A673 (cell line): ENCODE results near the gene RTEL1. TPM values are rescaled to one million over a fixed set of nuclear protein-coding genes. Genes with fewer than 3 reads are reported as not detected.

Source experiments
- BruUV-seq: library from RNA; stranded (reverse); fragments of 400-500 nt; replicated peaks from 2 replicates; lab custom pipeline; 2021; lab: Mats Ljungman, UMichigan
- CTCF ChIA-PET: fragments of 300-600 bp; sonication (Branson Sonifier 250); formaldehyde crosslinking; loops from one replicate; lab custom pipeline; 2022; ENCODE audit warnings: antibody characterized with exemption; lab: Charles Lee
- POLR2A ChIA-PET: fragments of 300-600 bp; sonication (Branson Sonifier 250); formaldehyde crosslinking; loops from one replicate; lab custom pipeline; 2022; ENCODE audit warnings: antibody characterized with exemption; ENCODE audit not compliant: low non-redundant PET; lab: Charles Lee
- DNase-seq: peaks from one replicate; pipeline ENCODE4 v3.0.0-alpha.2; 2015; ENCODE audit warnings: low spot score
- H3K27ac ChIP-seq: fragments of 200-600 bp; sonication (generic); 2 replicates; pipeline ENCODE4 v1.5.1; 2016; ENCODE audit warnings: mixed run types, low read depth, mild to moderate bottlenecking, mixed read lengths, antibody characterized with exemption, low read length; ENCODE audit not compliant: poor library complexity, severe bottlenecking
- H3K27me3 ChIP-seq: fragments of 200-600 bp; sonication (generic); replicated peaks from 2 replicates; pipeline ENCODE4 v1.6.1; 2017; ENCODE audit warnings: mixed run types, low read depth, mild to moderate bottlenecking, mixed read lengths, antibody characterized with exemption, low read length; ENCODE audit not compliant: insufficient read depth, poor library complexity
- H3K36me3 ChIP-seq: fragments of 200-600 bp; sonication (generic); 2 replicates; pipeline ENCODE4 v1.6.1; 2016; ENCODE audit warnings: mixed run types, mild to moderate bottlenecking, mixed read lengths, antibody characterized with exemption, low read length; ENCODE audit not compliant: insufficient read depth, poor library complexity, severe bottlenecking
- H3K4me1 ChIP-seq: fragments of 200-600 bp; sonication (generic); 2 replicates; pipeline ENCODE4 v1.6.1; 2017; ENCODE audit warnings: mixed run types, mild to moderate bottlenecking, mixed read lengths, antibody characterized with exemption, low read length; ENCODE audit not compliant: insufficient read depth, poor library complexity, severe bottlenecking
- H3K4me3 ChIP-seq: fragments of 200-600 bp; sonication (generic); 2 replicates; pipeline ENCODE4 v1.5.1; 2016; ENCODE audit warnings: low read depth, mixed run types, mild to moderate bottlenecking, mixed read lengths, low read length; ENCODE audit not compliant: poor library complexity, severe bottlenecking
- H3K9me3 ChIP-seq: fragments of 200-600 bp; sonication (generic); 2 replicates; pipeline ENCODE4 v1.6.1; 2016; ENCODE audit warnings: mixed run types, low read depth, mild to moderate bottlenecking, mixed read lengths, antibody characterized with exemption, low read length; ENCODE audit not compliant: poor library complexity, severe bottlenecking
- CTCF ChIP-seq: fragments of 300-800, 200-600 bp; sonication (generic); conservative IDR thresholded peaks from 2 replicates; pipeline ENCODE4 v1.5.1; 2017; ENCODE audit warnings: low read depth, mild to moderate bottlenecking, antibody characterized with exemption, low read length, moderate library complexity, mixed read lengths
- EZH2 ChIP-seq: fragments of 200-600 bp; sonication (generic); IDR thresholded peaks from 2 replicates; pipeline ENCODE4 v1.6.1; 2017; ENCODE audit warnings: borderline replicate concordance, low read depth, mild to moderate bottlenecking, mixed read lengths, antibody characterized with exemption, low read length; ENCODE audit not compliant: poor library complexity, severe bottlenecking
- intact Hi-C: fragments of 100-400 bp; cut with micrococcal nuclease; formaldehyde crosslinking; loops from one replicate; pipeline ENCODE4 v1.10.0; 2022; ENCODE audit not compliant: unreplicated experiment
- total RNA-seq: library from RNA; stranded (reverse); gene quantifications from 2 replicates; pipeline ENCODE4 v1.2.3, GENCODE V29; 2021

The RTEL1 gene
- total RNA-seq, 1 experiment from 2014 or later: 45.6 TPM

GRCh38 chr20:63655249-63655648, 2.9 kb upstream of the RTEL1 start:
- Histone ChIP-seq H3K36me3 (no peaks in the 10 kb centered on the region), H3K9me3 (no peaks in the 10 kb centered on the region), H3K4me1 (peaks cover 34% of the 10 kb centered on the region), H3K4me3 (no peak overlapping the region), H3K27me3 (no peaks in the 10 kb centered on the region), H3K27ac (no peak overlapping the region)
- intact Hi-C loops: no loop called here
- DNase-seq: no peak
- TF ChIP-seq EZH2 (no peak), CTCF (no peak)
- ChIA-PET POLR2A (no interaction called here), CTCF (no interaction called here)
- no TSS peak for BruUV-seq

- Histone ChIP-seq H3K4me3 (no peak overlapping the region), H3K4me1 (peaks cover 32% of the 10 kb centered on the region), H3K27me3 (no peaks in the 10 kb centered on the region), H3K36me3 (no peaks in the 10 kb centered on the region), H3K27ac (no peak overlapping the region), H3K9me3 (no peaks in the 10 kb centered on the region)
- TF ChIP-seq EZH2 (no peak), CTCF (no peak)
- no peak for DNase-seq
- BruUV-seq: TSS peak; percentile 68
- ChIA-PET POLR2A (no interaction called here), CTCF (no interaction called here)
- intact Hi-C loops: no loop called here
These were observed 1.7 kb upstream of the RTEL1 start for GRCh38 chr20:63656451-63656850.

- no TSS peak for BruUV-seq
- Histone ChIP-seq H3K36me3 (no peaks in the 10 kb centered on the region), H3K4me3 (peak overlapping the region; percentile 73), H3K9me3 (no peaks in the 10 kb centered on the region), H3K27ac (peak overlapping the region; percentile 87), H3K27me3 (no peaks in the 10 kb centered on the region), H3K4me1 (peaks cover 24% of the 10 kb centered on the region)
- TF ChIP-seq CTCF: no peak
- no peak for TF ChIP-seq EZH2
- ChIA-PET CTCF (no interaction called here), POLR2A (no interaction called here)
- intact Hi-C loops: no loop called here
- DNase-seq: no peak
These were observed 714 bp upstream of the RTEL1 start for GRCh38 chr20:63657260-63657936.
